RWPE2 (cell line): ENCODE results near the gene PPP2R2D.

Source experiments
- ATAC-seq: fragments of 200-7000 bp; cut with Tn5 transposase; 3 replicates; pipeline ENCODE4 v1.9.1; 2021; ENCODE audit warnings: low read depth
- DNase-seq: peaks from one replicate; pipeline ENCODE4 v3.0.0-alpha.2; 2020; ENCODE audit warnings: low spot score
- H3K27ac ChIP-seq: fragments of 450-650 bp; 2 replicates; pipeline ENCODE4 v1.5.1; 2017; ENCODE audit warnings: mild to moderate bottlenecking; ENCODE audit not compliant: poor library complexity, severe bottlenecking
- H3K27me3 ChIP-seq: fragments of 250-450 bp; sonication (Bioruptor Pico); 2 replicates; pipeline ENCODE4 v1.5.1; 2021; ENCODE audit warnings: mild to moderate bottlenecking, moderate library complexity; ENCODE audit not compliant: insufficient read depth, poor library complexity, severe bottlenecking
- H3K36me3 ChIP-seq: fragments of 250-450 bp; sonication (Bioruptor Pico); 2 replicates; pipeline ENCODE4 v1.5.1; 2020; ENCODE audit warnings: low read depth, mild to moderate bottlenecking, moderate library complexity
- H3K4me1 ChIP-seq: fragments of 250-450 bp; sonication (Bioruptor Pico); 2 replicates; pipeline ENCODE4 v1.5.1; 2021; ENCODE audit warnings: mild to moderate bottlenecking, moderate library complexity; ENCODE audit not compliant: insufficient read depth, poor library complexity, severe bottlenecking
- H3K4me3 ChIP-seq: fragments of 250-450 bp; sonication (Bioruptor Pico); 2 replicates; pipeline ENCODE4 v1.5.1; 2021; ENCODE audit warnings: mild to moderate bottlenecking, moderate library complexity; ENCODE audit not compliant: severe bottlenecking
- H3K9me3 ChIP-seq: fragments of 250-450 bp; sonication (Bioruptor Pico); 2 replicates; pipeline ENCODE4 v1.5.1; 2021; ENCODE audit warnings: mild to moderate bottlenecking, moderate library complexity; ENCODE audit not compliant: severe bottlenecking
- CTCF ChIP-seq: fragments of 450-650 bp; IDR thresholded peaks from one replicate; pipeline ENCODE4 v1.5.1; 2017; ENCODE audit warnings: mild to moderate bottlenecking, moderate library complexity; ENCODE audit not compliant: poor library complexity, severe bottlenecking

The PPP2R2D gene

GRCh38 chr10:131906269-131906639 lies 5.4 kb downstream of the PPP2R2D start:
- no peak for TF ChIP-seq CTCF
- no peaks in the 10 kb centered on the region for H3K27me3 ChIP-seq
- H3K4me1 ChIP-seq = peaks cover 40% of the 10 kb centered on the region
- H3K27ac ChIP-seq = no peak overlapping the region
- no peak for ATAC-seq
- H3K4me3 ChIP-seq = no peak overlapping the region
- peaks cover 62% of the 10 kb centered on the region for H3K36me3 ChIP-seq
- no peaks in the 10 kb centered on the region for H3K9me3 ChIP-seq
- DNase-seq = no peak

GRCh38 chr10:131907679-131908078 lies 6.9 kb downstream of the PPP2R2D start:
- ATAC-seq = no peak

GRCh38 chr10:131908151-131908550 lies 7.3 kb downstream of the PPP2R2D start:
- Histone ChIP-seq H3K4me3 (no peak overlapping the region), H3K27me3 (no peaks in the 10 kb centered on the region), H3K9me3 (no peaks in the 10 kb centered on the region), H3K36me3 (peaks cover 67% of the 10 kb centered on the region), H3K4me1 (peaks cover 32% of the 10 kb centered on the region), H3K27ac (no peak overlapping the region)
- no peak for TF ChIP-seq CTCF
- no peak for ATAC-seq
- DNase-seq = no peak

More at GRCh38 chr10:131907679-131908078, 6.9 kb downstream of the PPP2R2D start:
- DNase-seq = no peak
- no peaks in the 10 kb centered on the region for H3K27me3 ChIP-seq
- no peaks in the 10 kb centered on the region for H3K9me3 ChIP-seq
- no peak for TF ChIP-seq CTCF
- no peak overlapping the region for H3K4me3 ChIP-seq
- H3K27ac ChIP-seq = no peak overlapping the region
- peaks cover 34% of the 10 kb centered on the region for H3K4me1 ChIP-seq
- H3K36me3 ChIP-seq = peaks cover 70% of the 10 kb centered on the region

GRCh38 chr10:131909014-131909808 lies 8.4 kb downstream of the PPP2R2D start:
- TF ChIP-seq CTCF = no peak
- Histone ChIP-seq H3K36me3 (peaks cover 65% of the 10 kb centered on the region), H3K27me3 (no peaks in the 10 kb centered on the region), H3K27ac (no peak overlapping the region), H3K9me3 (no peaks in the 10 kb centered on the region), H3K4me3 (no peak overlapping the region), H3K4me1 (peaks cover 32% of the 10 kb centered on the region)
- ATAC-seq = peak; percentile 42; the same call in 2 of the 3 replicates
- no peak for DNase-seq

- H3K4me1 ChIP-seq = peaks cover 30% of the 10 kb centered on the region
- no peak for TF ChIP-seq CTCF
- no peaks in the 10 kb centered on the region for H3K27me3 ChIP-seq
- no peak overlapping the region for H3K4me3 ChIP-seq
- ATAC-seq (no peak), DNase-seq (no peak)
- no peaks in the 10 kb centered on the region for H3K9me3 ChIP-seq
- no peak overlapping the region for H3K27ac ChIP-seq
- peaks cover 69% of the 10 kb centered on the region for H3K36me3 ChIP-seq
Measured at GRCh38 chr10:131909929-131910328, 9.1 kb downstream of the PPP2R2D start.
